Measurements from ENCODE around the gene RPP40. TPM values are rescaled to one million over a fixed set of nuclear protein-coding genes. Genes with fewer than 3 reads are reported as not detected.

The RPP40 gene
- total and polyA plus RNA-seq, 2 of the 13 experiments (the other 11 are each of a cell fraction or from before 2014, with no cell fraction given): 18.0 to 41.2 TPM

GRCh38 chr6:5025911-5026819 lies 22.3 kb upstream of the RPP40 start (continued):
- TF ChIP-seq ZNF687 (CRISPR knock-in tag; IDR thresholded peaks at IDR 0.05) (peak; percentile 76), ZNF580 (CRISPR knock-in tag; IDR thresholded peaks at IDR 0.05; ENCODE audit: borderline replicate concordance, low read depth) (0 out of 2 replicates have a peak, but pooled peaks have one; percentile 32), USF2 (IDR thresholded peaks at IDR 0.05; ENCODE audit: low read depth, low read length) (peak; percentile 39), USF2 (CRISPR knock-in tag; IDR thresholded peaks at IDR 0.05; ENCODE audit: borderline replicate concordance) (peak; percentile 62; the same call in 1 of the 2 replicates), ZNF280B (CRISPR knock-in tag; IDR thresholded peaks at IDR 0.05; ENCODE audit: borderline replicate concordance) (0 out of 2 replicates have a peak, but pooled peaks have one; percentile 24), GLI4 (CRISPR knock-in tag; IDR thresholded peaks at IDR 0.05; ENCODE audit: borderline replicate concordance) (0 out of 2 replicates have a peak, but pooled peaks have one; percentile 21), ZNF891 (CRISPR knock-in tag; IDR thresholded peaks at IDR 0.05) (peak; percentile 20; the same call in 1 of the 2 replicates), CEBPB (IDR thresholded peaks at IDR 0.05; ENCODE audit: borderline replicate concordance, low read depth, low read length) (no peak), ZNF598 (CRISPR knock-in tag; IDR thresholded peaks at IDR 0.05; ENCODE audit: borderline replicate concordance) (0 out of 2 replicates have a peak, but pooled peaks have one; percentile 43), PATZ1 (CRISPR knock-in tag; IDR thresholded peaks at IDR 0.05) (peak; percentile 78), SOX6 (IDR thresholded peaks at IDR 0.05) (no peak), SOX6 (CRISPR knock-in tag; IDR thresholded peaks at IDR 0.05) (peak; percentile 32; the same call in 1 of the 2 replicates), TFAP4 (IDR thresholded peaks at IDR 0.05; ENCODE audit: borderline replicate concordance, low read depth) (0 out of 2 replicates have a peak, but pooled peaks have one; percentile 8), NR2F2 (IDR thresholded peaks at IDR 0.05; ENCODE audit: borderline replicate concordance, low read depth) (no peak), KMT2A (CRISPR knock-in tag; IDR thresholded peaks at IDR 0.05) (peak; percentile 48; the same call in 1 of the 2 replicates), SMYD3 (CRISPR knock-in tag; IDR thresholded peaks at IDR 0.05) (no peak)
